Mammary epithelial cell (primary cell): ENCODE measurements around the gene CLDN7.

Experiments
- EZH2 ChIP-seq: IDR thresholded peaks from 2 replicates; pipeline ENCODE4 v1.6.1; 2012; ENCODE audit warnings: low read length, inconsistent platforms, borderline replicate concordance
- TF ChIP-seq, protein P1 (sequence below), 2 donors: IDR thresholded peaks in 1 of 2; conservative IDR thresholded peaks in 1 of 2; 2 replicates each; pipeline ENCODE4 v1.5.1; 2011 to 2012; ENCODE audit warnings: inconsistent platforms in 2 of 2, low read length in 2 of 2, mild to moderate bottlenecking in 2 of 2, control low read depth in 1 of 2, low read depth in 1 of 2; ENCODE audit not compliant: insufficient read depth in 1 of 2; ENCODE audit errors: extremely low read depth in 1 of 2

GRCh38 chr17:7241783-7242716, 20.2 kb downstream of the CLDN7 start, which contains the start of gene GABARAP:
- no peak for TF ChIP-seq EZH2
- TF ChIP-seq, protein P1, sequence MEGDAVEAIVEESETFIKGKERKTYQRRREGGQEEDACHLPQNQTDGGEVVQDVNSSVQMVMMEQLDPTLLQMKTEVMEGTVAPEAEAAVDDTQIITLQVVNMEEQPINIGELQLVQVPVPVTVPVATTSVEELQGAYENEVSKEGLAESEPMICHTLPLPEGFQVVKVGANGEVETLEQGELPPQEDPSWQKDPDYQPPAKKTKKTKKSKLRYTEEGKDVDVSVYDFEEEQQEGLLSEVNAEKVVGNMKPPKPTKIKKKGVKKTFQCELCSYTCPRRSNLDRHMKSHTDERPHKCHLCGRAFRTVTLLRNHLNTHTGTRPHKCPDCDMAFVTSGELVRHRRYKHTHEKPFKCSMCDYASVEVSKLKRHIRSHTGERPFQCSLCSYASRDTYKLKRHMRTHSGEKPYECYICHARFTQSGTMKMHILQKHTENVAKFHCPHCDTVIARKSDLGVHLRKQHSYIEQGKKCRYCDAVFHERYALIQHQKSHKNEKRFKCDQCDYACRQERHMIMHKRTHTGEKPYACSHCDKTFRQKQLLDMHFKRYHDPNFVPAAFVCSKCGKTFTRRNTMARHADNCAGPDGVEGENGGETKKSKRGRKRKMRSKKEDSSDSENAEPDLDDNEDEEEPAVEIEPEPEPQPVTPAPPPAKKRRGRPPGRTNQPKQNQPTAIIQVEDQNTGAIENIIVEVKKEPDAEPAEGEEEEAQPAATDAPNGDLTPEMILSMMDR (conservative IDR thresholded peaks at IDR 0.05 in 1 of 2, IDR thresholded peaks at IDR 0.05 in 1 of 2; ENCODE audit: extremely low read depth in 1 of 2, insufficient read depth in 1 of 2, low read depth in 1 of 2, low read length in 2 of 2) = no peak
